Measurements from ENCODE around the gene ARF1. TPM values are rescaled to one million over a fixed set of nuclear protein-coding genes. Genes with fewer than 3 reads are reported as not detected.

The ARF1 gene
- polyA plus RNA-seq, 4 donors, result 375 to 490 (median 410) TPM

DNA sequence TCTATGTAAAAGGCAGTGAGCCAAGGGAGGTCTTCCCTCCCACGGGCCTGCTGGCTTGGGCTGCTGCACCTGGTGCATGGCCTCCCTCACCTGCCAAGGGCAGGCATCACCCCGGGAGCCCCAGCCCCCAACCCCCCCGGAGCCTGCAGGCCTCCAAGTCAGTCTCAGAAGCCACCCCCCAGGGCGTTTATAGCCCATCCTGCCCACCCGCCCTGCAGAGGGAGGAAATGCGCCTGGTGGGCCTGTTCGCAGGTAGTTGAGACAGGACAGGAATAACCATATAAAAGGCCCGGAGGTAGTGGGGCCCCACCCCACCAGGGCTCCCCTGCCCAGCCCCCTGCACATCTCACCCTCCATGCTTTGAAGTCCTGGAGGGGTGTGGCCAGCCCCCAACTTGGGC, 18.2 kb upstream of the ARF1 start:
- Histone ChIP-seq H3K27me3 (ENCODE audit: control insufficient read depth in 3 of 3, insufficient read depth in 3 of 3, low read length in 3 of 3) (peaks cover 0 to 52% (median 12%) of the 10 kb centered on the region in 3 donors), H3K27ac (ENCODE audit: low read depth in 1 of 3, low read length in 2 of 3) (no peak overlapping the region), H3K4me3 (ENCODE audit: low read depth in 1 of 3, low read length in 3 of 3) (no peak overlapping the region), H3K4me1 (ENCODE audit: control insufficient read depth in 3 of 3, insufficient read depth in 2 of 3, low read depth in 1 of 3, low read length in 2 of 3) (peaks cover 0 to 14% (median 0%) of the 10 kb centered on the region in 3 donors), H3K9me3 (ENCODE audit: control insufficient read depth in 2 of 2, insufficient read depth in 1 of 2, low read depth in 1 of 2, low read length in 1 of 2) (peaks cover 0 to 3% of the 10 kb centered on the region in 2 donors), H3K36me3 (ENCODE audit: control insufficient read depth in 3 of 3, insufficient read depth in 2 of 3, low read depth in 1 of 3, low read length in 3 of 3) (no peaks in the 10 kb centered on the region)
- DNase-seq (no peak), FAIRE-seq (no peak)
- WGBS, 3 donors, result 49 to 63% (median 59%) methylated on average over 7 to 8 of the region's 8 CpGs

DNA sequence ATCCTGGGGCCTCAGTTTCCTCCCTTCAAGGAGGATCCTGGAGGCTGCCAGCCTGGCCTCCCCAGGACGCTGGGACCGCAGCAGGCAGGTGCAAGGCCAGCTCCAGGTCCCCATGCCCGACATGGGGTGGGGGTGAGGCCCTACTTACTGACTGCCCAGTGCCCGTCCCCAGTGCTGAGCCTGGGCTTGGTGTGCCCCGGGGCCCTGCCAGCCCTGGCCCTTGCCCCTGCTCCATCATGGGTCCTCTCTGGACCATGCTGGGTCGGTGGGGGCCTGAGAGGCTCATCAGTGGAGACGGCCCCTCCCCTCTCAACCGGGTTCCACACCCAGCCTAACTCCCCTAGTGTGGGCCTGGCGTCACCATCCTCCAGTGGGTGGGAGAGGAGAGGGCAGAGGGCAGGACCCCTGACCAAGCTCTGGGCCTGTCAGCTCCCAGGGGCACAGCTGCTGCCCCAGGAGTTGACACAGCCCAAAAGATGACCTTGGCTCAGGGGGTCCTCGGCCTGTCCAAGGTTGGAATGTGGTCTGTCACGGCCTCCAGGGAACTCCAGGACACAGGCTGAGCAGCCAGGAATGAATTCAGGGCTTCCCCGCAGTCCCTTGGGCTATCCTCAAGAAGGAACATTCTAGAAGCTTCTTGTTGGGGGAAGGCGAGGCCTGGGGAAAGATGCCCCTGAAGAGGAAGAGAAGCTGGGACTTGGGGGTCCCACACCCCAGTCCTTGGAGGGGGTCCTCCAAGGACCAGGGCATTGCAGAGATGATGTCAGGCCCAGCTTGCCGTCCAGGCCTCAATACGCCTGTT, 17.6 kb upstream of the ARF1 start:
- DNase-seq (no peak), FAIRE-seq (no peak)
- peaks cover 0 to 12% (median 0%) of the 10 kb centered on the region in 3 donors for H3K4me1 ChIP-seq (ENCODE audit: control insufficient read depth in 3 of 3, insufficient read depth in 2 of 3, low read depth in 1 of 3, low read length in 2 of 3)
- 76 to 81% (median 79%) methylated on average over 13 to 15 of the region's 15 CpGs for WGBS, 3 donors
- H3K27me3 ChIP-seq (ENCODE audit: control insufficient read depth in 3 of 3, insufficient read depth in 3 of 3, low read length in 3 of 3), result peaks cover 0 to 49% (median 9%) of the 10 kb centered on the region in 3 donors
- H3K9me3 ChIP-seq (ENCODE audit: control insufficient read depth in 2 of 2, insufficient read depth in 1 of 2, low read depth in 1 of 2, low read length in 1 of 2), result no peaks in the 10 kb centered on the region
- no peak overlapping the region for H3K27ac ChIP-seq (ENCODE audit: low read depth in 1 of 3, low read length in 2 of 3)
- H3K4me3 ChIP-seq (ENCODE audit: low read depth in 1 of 3, low read length in 3 of 3), result no peak overlapping the region
- no peaks in the 10 kb centered on the region for H3K36me3 ChIP-seq (ENCODE audit: control insufficient read depth in 3 of 3, insufficient read depth in 2 of 3, low read depth in 1 of 3, low read length in 3 of 3)

GRCh38 chr1:228065543-228066347, 16.8 kb upstream of the ARF1 start:
- FAIRE-seq, result no peak
- no peaks in the 10 kb centered on the region for H3K36me3 ChIP-seq (ENCODE audit: control insufficient read depth in 3 of 3, insufficient read depth in 2 of 3, low read depth in 1 of 3, low read length in 3 of 3)
- H3K4me1 ChIP-seq (ENCODE audit: control insufficient read depth in 3 of 3, insufficient read depth in 2 of 3, low read depth in 1 of 3, low read length in 2 of 3), result peaks cover 0 to 4% (median 0%) of the 10 kb centered on the region in 3 donors
- DNase-seq, result no peak
- H3K27ac ChIP-seq (ENCODE audit: low read depth in 1 of 3, low read length in 2 of 3), result no peak overlapping the region
- peaks cover 0 to 44% (median 7%) of the 10 kb centered on the region in 3 donors for H3K27me3 ChIP-seq (ENCODE audit: control insufficient read depth in 3 of 3, insufficient read depth in 3 of 3, low read length in 3 of 3)
- H3K9me3 ChIP-seq (ENCODE audit: control insufficient read depth in 2 of 2, insufficient read depth in 1 of 2, low read depth in 1 of 2, low read length in 1 of 2), result no peaks in the 10 kb centered on the region
- no peak overlapping the region for H3K4me3 ChIP-seq (ENCODE audit: low read depth in 1 of 3, low read length in 3 of 3)
- 69 to 78% (median 76%) methylated on average over 14 to 15 of the region's 15 CpGs for WGBS, 3 donors

DNA sequence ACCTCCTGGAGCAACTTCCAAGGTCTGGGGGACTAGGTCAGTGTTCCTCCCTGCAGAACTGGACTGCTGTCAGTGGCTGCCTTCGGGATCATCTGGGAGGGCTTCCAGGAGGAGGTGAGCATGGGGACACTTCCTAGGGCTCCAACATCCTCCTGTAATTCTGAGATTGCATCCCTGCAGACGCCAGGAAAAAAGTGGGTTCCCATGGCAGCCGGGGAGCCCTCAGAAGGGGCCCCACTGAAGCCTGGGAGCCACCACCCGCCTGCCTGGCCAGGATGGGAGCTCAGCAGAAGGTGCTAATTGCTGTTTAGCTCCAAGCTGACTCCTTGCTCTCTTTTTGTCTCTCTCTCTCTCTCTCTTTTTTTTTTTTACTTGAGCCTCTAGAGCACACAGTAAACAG, 16.1 kb upstream of the ARF1 start:
- no peaks in the 10 kb centered on the region for H3K9me3 ChIP-seq (ENCODE audit: control insufficient read depth in 2 of 2, insufficient read depth in 1 of 2, low read depth in 1 of 2, low read length in 1 of 2)
- no peak overlapping the region for H3K27ac ChIP-seq (ENCODE audit: low read depth in 1 of 3, low read length in 2 of 3)
- FAIRE-seq (no peak), DNase-seq (no peak)
- H3K4me3 ChIP-seq (ENCODE audit: low read depth in 1 of 3, low read length in 3 of 3), result no peak overlapping the region
- H3K4me1 ChIP-seq (ENCODE audit: control insufficient read depth in 3 of 3, insufficient read depth in 2 of 3, low read depth in 1 of 3, low read length in 2 of 3), result no peaks in the 10 kb centered on the region
- WGBS, 3 donors, result 31 to 45% (median 42%) methylated on average over 4 of the region's 4 CpGs
- H3K27me3 ChIP-seq (ENCODE audit: control insufficient read depth in 3 of 3, insufficient read depth in 3 of 3, low read length in 3 of 3), result peaks cover 0 to 38% (median 5%) of the 10 kb centered on the region in 3 donors
- no peaks in the 10 kb centered on the region for H3K36me3 ChIP-seq (ENCODE audit: control insufficient read depth in 3 of 3, insufficient read depth in 2 of 3, low read depth in 1 of 3, low read length in 3 of 3)

DNA sequence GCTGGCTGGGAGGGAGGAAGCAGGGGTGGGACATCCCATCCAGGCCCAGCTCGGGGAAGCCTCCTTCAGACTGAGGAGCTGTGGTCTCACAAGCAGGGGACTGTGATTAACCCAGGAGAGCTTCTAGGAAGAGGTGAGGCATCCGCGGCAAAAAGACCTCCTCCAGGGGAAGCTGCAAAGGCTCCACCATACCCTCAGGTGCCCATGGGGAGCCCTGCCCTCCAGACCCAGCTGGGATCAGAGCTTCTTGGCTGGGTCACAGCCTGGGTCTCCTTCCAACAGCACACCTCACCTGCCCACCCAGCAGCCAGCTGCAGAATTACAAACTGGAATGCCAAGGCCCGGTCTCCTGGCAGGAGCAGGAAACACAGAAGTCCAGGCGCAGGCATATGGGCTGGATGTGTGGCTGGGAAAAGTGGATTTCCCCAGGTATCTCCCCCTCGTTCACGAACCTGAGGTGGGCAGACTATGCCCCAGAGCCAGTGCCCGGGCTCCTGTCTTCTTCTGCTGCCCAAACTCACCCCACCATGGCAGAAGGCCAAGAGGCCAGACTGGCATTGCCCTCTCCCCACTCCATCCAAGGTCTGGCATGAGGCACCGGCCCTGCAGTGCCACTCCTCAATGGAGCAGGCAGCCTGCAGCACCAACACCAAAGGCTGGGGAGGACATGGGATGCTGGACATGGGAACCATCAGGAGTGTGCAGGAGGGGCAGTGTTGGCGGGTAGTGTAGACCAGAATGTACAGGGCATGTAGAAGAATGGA, 15.4 kb upstream of the ARF1 start:
- Histone ChIP-seq H3K27ac (ENCODE audit: low read depth in 1 of 3, low read length in 2 of 3) (no peak overlapping the region), H3K9me3 (ENCODE audit: control insufficient read depth in 2 of 2, insufficient read depth in 1 of 2, low read depth in 1 of 2, low read length in 1 of 2) (no peaks in the 10 kb centered on the region), H3K36me3 (ENCODE audit: control insufficient read depth in 3 of 3, insufficient read depth in 2 of 3, low read depth in 1 of 3, low read length in 3 of 3) (no peaks in the 10 kb centered on the region), H3K27me3 (ENCODE audit: control insufficient read depth in 3 of 3, insufficient read depth in 3 of 3, low read length in 3 of 3) (peaks cover 0 to 32% (median 5%) of the 10 kb centered on the region in 3 donors), H3K4me3 (ENCODE audit: low read depth in 1 of 3, low read length in 3 of 3) (no peak overlapping the region), H3K4me1 (ENCODE audit: control insufficient read depth in 3 of 3, insufficient read depth in 2 of 3, low read depth in 1 of 3, low read length in 2 of 3) (no peaks in the 10 kb centered on the region)
- no peak for DNase-seq
- no peak for FAIRE-seq
- WGBS, 3 donors, result 45 to 55% (median 51%) methylated on average over 10 of the region's 10 CpGs

DNA sequence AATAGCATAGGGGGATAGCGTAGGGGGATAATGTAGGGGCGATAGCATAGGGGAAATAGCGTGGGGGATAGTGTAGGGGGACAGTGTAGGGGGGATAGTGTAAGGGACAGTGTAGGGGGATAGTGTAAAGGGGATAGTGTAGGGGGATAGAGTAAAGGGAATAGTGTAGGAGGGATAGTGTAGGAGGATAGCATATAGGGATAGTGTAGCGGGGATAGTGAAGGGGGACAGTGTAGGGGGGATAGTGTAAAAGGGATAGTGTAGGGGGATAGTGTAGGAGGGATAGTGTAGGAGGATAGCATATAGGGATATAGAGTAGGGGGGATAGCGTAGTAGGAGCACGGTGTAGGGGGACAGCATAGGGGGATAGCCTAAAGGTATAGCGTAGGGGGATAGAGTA, 14.1 kb upstream of the ARF1 start:
- peaks cover 0 to 33% (median 5%) of the 10 kb centered on the region in 3 donors for H3K27me3 ChIP-seq (ENCODE audit: control insufficient read depth in 3 of 3, insufficient read depth in 3 of 3, low read length in 3 of 3)
- WGBS, 3 donors, result 71 to 77% (median 75%) methylated on average over 7 of the region's 7 CpGs
- H3K27ac ChIP-seq (ENCODE audit: low read depth in 1 of 3, low read length in 2 of 3), result no peak overlapping the region
- no peak overlapping the region for H3K4me3 ChIP-seq (ENCODE audit: low read depth in 1 of 3, low read length in 3 of 3)
- DNase-seq (no peak), FAIRE-seq (no peak)
- H3K36me3 ChIP-seq (ENCODE audit: control insufficient read depth in 3 of 3, insufficient read depth in 2 of 3, low read depth in 1 of 3, low read length in 3 of 3), result no peaks in the 10 kb centered on the region
- H3K4me1 ChIP-seq (ENCODE audit: control insufficient read depth in 3 of 3, insufficient read depth in 2 of 3, low read depth in 1 of 3, low read length in 2 of 3), result no peaks in the 10 kb centered on the region
- no peaks in the 10 kb centered on the region for H3K9me3 ChIP-seq (ENCODE audit: control insufficient read depth in 2 of 2, insufficient read depth in 1 of 2, low read depth in 1 of 2, low read length in 1 of 2)

GRCh38 chr1:228070173-228070572, 12.3 kb upstream of the ARF1 start:
- FAIRE-seq (no peak), DNase-seq (no peak)
- Histone ChIP-seq H3K27ac (ENCODE audit: low read depth in 1 of 3, low read length in 2 of 3) (no peak overlapping the region), H3K4me3 (ENCODE audit: low read depth in 1 of 3, low read length in 3 of 3) (no peak overlapping the region), H3K36me3 (ENCODE audit: control insufficient read depth in 3 of 3, insufficient read depth in 2 of 3, low read depth in 1 of 3, low read length in 3 of 3) (no peaks in the 10 kb centered on the region), H3K27me3 (ENCODE audit: control insufficient read depth in 3 of 3, insufficient read depth in 3 of 3, low read length in 3 of 3) (peaks cover 0 to 47% (median 5%) of the 10 kb centered on the region in 3 donors), H3K9me3 (ENCODE audit: control insufficient read depth in 2 of 2, insufficient read depth in 1 of 2, low read depth in 1 of 2, low read length in 1 of 2) (no peaks in the 10 kb centered on the region), H3K4me1 (ENCODE audit: control insufficient read depth in 3 of 3, insufficient read depth in 2 of 3, low read depth in 1 of 3, low read length in 2 of 3) (no peaks in the 10 kb centered on the region)
- 54 to 60% (median 58%) methylated on average over 2 of the region's 2 CpGs for WGBS, 3 donors

DNA sequence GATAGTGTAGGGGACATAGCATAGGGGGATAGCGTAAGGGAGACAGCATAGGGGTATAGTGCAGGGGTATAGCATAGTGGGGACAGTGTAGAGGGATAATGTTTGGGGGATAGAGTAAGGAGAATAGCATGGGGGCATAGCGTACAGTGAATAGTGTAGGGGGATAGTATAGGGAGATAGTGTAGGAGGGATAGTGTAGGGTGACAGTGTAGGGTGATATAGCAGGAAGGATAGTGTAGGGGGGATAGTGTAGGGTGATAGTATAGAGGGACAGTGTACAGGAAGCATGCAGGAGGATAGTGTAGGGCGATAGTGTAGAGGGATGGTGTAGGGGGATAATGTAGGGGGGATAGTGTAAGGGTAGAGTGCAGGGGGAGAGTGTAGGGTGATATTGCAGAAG, 11.7 kb upstream of the ARF1 start:
- FAIRE-seq, result no peak

More for the DNA sequence above, 11.7 kb upstream of the ARF1 start:
- Histone ChIP-seq H3K36me3 (ENCODE audit: control insufficient read depth in 3 of 3, insufficient read depth in 2 of 3, low read depth in 1 of 3, low read length in 3 of 3) (no peaks in the 10 kb centered on the region), H3K27me3 (ENCODE audit: control insufficient read depth in 3 of 3, insufficient read depth in 3 of 3, low read length in 3 of 3) (peaks cover 0 to 52% (median 3%) of the 10 kb centered on the region in 3 donors), H3K9me3 (ENCODE audit: control insufficient read depth in 2 of 2, insufficient read depth in 1 of 2, low read depth in 1 of 2, low read length in 1 of 2) (no peaks in the 10 kb centered on the region), H3K27ac (ENCODE audit: low read depth in 1 of 3, low read length in 2 of 3) (no peak overlapping the region), H3K4me1 (ENCODE audit: control insufficient read depth in 3 of 3, insufficient read depth in 2 of 3, low read depth in 1 of 3, low read length in 2 of 3) (no peaks in the 10 kb centered on the region), H3K4me3 (ENCODE audit: low read depth in 1 of 3, low read length in 3 of 3) (no peak overlapping the region)
- 61 to 73% (median 69%) methylated on average over 3 of the region's 3 CpGs for WGBS, 3 donors
- DNase-seq, result no peak

Data from small intestine (tissue), 7 donors.